HL-60/S4 (cell line): ENCODE results near the gene ABCA6.

Experiments used
- in situ Hi-C: fragments of 300-500 bp; cut with MboI; formaldehyde crosslinking; loops from 2 replicates; pipeline ENCODE4 v1.14.3; 2022; ENCODE audit warnings: low sequenced_read_pairs

ABCA6 gene

GRCh38 chr17:69142175-69142802 is 594 bp upstream of the ABCA6 start:
- in situ Hi-C loops, result no loop called here

GRCh38 chr17:69134112-69134511 is 7.6 kb downstream of the ABCA6 start:
- in situ Hi-C loops, result no loop called here

DNA sequence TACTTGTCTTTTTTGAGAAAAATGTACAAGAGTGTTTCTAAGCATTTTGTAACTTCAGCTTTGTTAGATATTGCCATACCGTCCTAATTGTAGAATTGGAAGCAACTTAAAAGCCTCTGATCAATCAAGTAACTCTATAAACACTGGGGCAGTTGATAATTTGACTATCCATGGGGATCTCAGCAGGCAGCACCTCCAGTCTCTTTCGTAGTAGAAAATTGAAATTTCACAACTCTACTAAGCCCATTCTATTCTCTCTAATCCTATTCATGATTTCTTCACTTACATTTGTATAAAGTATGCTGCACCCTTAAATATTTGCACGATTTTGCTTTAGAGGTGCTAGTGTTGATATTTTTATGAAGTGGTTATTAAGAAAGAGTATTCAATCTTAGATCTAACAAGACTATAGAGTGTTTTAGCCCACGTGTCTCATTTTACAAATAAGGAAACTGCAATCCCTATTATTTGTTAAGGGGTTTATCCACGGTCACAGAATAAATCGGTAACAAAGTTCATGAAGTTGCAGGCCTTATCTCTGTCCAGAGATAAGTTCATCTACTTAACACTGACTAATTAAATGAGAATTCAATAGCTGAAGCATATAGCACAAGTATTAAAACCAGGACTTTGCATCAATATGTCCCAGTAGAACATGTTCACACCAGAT is 10.9 kb downstream of the ABCA6 start:
- in situ Hi-C loops, result no loop called here

- in situ Hi-C loops, result no loop called here
Observed at GRCh38 chr17:69123626-69124025, 18.1 kb downstream of the ABCA6 start.

GRCh38 chr17:69122065-69122464 is 19.6 kb downstream of the ABCA6 start:
- in situ Hi-C loops, result no loop called here

- in situ Hi-C loops, result no loop called here
Observed at GRCh38 chr17:69117855-69118784, 23.6 kb downstream of the ABCA6 start.

DNA sequence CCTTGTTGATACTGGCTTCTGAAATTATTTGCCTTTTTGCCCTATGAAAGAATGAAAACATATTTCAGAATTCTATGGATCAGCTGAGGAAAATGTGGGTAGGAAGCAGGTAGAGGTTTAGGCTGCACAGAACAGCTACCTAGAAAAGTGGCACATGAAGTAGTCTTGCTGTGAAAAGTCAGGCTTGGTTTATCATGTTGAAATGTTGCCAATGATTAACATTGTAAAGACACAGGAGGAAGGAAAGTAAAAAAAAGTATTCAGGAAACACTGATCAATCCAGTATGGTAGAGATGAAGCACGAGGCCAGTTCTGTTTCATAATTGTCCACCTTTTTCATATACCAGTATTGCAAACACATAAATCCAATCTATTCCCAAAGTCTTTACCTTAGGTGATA is 29.9 kb downstream of the ABCA6 start:
- in situ Hi-C loops, result no loop called here

DNA sequence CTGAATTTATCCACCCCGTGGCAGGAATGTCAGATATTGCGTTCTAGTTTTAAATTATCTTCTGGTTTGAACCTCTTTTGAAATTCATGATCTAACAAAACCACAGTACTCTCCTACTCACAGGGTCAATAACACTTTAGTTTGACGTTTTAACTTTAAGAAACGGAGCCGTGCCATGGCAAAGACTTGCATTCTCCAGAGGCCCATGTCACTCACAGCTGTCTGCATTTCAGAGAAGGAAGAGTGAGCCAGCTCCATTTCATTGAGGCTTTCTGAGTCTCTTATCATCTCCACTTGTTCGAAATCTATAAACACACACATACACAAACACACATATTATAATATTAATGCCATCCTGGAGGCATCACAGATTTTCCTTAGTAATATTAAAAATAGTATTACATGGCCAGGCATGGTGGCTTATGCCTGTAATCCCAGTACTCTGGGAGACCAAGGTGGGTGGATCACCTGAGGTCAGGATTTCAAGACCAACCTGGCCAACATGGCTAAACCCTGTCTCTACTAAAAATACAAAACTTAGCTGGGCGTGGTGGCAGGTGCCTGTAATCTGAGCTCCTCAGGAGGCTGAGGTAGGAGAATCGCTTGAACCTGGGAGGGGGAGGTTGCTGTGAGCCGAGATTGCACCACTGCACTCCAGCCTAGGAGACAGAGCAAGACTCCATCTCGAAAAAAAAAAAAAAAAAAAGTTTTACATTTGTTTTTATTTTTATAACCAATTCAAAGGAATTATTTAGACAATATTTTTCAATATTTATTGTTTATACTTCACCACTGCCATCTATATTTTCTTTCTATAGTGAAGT is 35.6 kb downstream of the ABCA6 start:
- in situ Hi-C loops, result no loop called here

DNA sequence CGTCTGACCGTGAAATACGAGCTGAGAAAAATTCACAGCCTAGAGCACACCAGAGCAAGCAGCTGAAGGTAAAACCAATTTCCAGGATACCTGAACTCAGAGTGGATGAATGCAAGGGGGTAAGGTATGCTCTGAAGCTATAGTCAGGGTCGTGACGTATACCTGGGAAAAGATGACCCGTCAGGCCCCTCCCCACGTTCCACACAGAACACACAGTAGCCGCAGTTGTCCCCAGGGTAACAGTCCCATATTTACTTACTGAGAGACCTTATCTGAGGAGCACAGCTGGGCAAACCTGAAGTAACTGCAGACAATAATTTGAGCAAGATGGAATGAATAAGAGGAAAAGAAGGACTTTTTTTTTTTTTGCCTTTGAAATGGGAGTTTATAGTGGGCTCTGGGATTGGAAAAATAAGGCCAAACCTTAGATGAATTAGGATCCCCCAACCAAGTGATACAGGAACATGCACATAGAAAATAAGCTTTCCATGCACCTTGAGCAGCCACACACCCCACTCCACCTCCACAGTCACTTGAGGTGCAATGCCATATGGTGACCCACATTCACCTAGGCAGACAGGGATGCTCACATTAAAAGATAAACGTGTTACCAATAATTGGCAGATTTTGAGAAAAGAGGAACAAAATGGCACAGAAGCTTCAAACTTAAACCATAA is 38.0 kb downstream of the ABCA6 start:
- in situ Hi-C loops, result no loop called here

- in situ Hi-C loops, result no loop called here
Observed at GRCh38 chr17:69098625-69099024, 43.1 kb downstream of the ABCA6 start.

DNA sequence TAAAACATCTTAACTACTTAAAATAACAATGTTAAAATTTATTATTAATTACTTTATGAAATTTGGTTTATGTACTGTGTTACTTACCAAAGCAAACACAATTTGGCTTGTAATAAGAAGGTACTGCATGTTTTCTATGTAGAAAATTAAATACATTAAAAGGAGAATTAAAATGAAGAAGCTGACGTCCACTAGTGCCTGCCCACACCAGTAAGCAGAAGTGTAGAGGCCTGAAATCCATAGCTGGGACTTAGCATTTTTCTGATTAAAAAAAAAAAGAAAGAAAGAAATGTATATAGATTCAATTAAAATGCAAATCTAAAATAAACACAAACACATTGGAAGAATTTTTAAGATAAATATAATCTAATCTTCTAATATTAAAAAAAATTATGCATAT is 45.2 kb downstream of the ABCA6 start:
- in situ Hi-C loops, result no loop called here

GRCh38 chr17:69093995-69094394 is 47.7 kb downstream of the ABCA6 start:
- in situ Hi-C loops, result no loop called here

DNA sequence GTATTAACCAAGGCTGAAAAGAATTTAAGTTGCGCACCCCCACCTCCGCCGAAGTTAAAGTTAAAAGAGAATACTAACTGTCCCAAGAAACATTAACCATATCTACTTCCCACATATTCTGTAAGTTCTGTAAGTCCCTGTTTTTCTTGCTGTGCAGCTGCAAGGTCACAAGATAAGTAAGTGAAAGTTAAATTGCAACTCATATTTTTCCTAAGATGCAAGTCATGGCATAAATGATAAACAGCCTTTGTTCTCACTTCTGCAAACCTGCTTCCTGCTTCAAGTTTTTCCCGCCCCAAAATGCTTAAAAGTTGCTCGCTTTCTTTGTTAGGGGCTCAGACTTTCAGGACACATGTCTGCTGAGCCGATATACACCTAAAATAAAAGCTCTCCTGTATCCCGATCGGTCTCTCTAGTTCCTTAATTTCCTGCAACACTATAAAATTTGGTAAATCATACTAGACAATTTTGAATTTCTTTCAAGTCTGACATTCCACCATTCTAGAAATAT is 48.4 kb downstream of the ABCA6 start:
- in situ Hi-C loops, result no loop called here

- in situ Hi-C loops, result no loop called here
Observed at GRCh38 chr17:69090365-69090764, 51.3 kb downstream of the ABCA6 start.

GRCh38 chr17:69088643-69089200 is 53.0 kb downstream of the ABCA6 start:
- in situ Hi-C loops, result no loop called here

DNA sequence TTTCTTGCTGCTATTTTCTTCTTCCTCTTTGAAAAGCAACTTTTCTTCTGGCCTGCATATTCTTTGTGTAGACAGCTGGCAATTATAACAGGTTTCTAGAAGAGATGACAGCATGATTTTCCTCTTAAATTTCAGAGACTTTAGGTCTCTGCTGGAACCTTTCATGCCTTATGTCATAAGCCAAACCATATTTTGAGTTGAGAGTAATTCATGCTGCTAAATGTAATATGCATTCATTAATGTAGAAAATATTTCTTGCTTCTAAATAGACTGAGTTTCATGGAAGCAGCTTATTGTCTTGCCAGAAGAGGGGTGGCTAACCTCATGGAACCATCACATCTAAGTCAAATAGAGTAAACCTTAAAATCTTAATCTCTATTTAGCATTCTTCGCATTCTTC is 55.1 kb downstream of the ABCA6 start:
- in situ Hi-C loops, result no loop called here

DNA sequence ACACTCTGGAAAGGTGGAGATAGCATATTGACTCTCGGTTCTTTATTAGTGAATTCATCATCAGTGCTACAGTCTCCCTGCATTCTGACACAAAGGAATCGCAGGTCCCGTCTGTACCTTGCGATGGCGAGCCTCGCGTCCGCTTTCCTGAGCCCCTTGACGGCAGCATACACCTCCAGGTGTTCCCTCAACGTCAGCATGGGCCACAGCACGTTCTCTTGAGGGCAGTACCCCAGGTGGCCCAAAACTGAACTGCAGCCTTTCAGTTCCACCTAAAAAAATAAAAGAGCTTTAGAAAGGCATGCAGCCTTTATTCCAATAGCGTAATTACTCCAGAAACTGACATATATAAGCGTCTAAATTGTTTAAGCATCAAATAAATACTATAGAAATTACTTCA is 56.8 kb downstream of the ABCA6 start:
- in situ Hi-C loops, result no loop called here

DNA sequence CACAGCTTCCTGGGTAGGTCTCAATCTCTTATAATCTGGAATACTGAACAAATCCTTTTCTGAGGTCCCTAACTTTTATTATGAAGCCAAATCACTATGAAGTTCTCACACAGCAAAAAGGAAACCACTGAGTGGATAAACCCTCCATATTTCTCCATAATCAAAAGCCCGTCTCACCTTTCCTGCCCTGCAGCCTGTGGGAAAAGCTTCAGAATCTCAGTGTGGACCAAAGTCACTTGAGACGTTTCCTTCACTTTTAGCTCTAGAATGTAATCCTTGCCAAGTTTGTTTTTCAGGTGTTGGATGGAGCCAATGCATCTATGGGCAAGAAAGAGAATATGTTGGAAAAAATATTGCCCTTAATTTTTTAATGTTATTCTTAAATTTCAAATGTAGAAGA is 59.0 kb downstream of the ABCA6 start:
- in situ Hi-C loops, result no loop called here

GRCh38 chr17:69078864-69079263 is 62.8 kb downstream of the ABCA6 start:
- in situ Hi-C loops, result no loop called here

- in situ Hi-C loops, result no loop called here
Observed at GRCh38 chr17:69075823-69076222, 65.9 kb downstream of the ABCA6 start.
